Measurements from ENCODE around the gene LRMDA. TPM values are rescaled to one million over a fixed set of nuclear protein-coding genes. Genes with fewer than 3 reads are reported as not detected.

LRMDA gene
- total and polyA plus RNA-seq, 2 of the 8 experiments (the other 6 are each of a cell fraction or from before 2014, with no cell fraction given) = 0.86 to 2.8 TPM

DNA sequence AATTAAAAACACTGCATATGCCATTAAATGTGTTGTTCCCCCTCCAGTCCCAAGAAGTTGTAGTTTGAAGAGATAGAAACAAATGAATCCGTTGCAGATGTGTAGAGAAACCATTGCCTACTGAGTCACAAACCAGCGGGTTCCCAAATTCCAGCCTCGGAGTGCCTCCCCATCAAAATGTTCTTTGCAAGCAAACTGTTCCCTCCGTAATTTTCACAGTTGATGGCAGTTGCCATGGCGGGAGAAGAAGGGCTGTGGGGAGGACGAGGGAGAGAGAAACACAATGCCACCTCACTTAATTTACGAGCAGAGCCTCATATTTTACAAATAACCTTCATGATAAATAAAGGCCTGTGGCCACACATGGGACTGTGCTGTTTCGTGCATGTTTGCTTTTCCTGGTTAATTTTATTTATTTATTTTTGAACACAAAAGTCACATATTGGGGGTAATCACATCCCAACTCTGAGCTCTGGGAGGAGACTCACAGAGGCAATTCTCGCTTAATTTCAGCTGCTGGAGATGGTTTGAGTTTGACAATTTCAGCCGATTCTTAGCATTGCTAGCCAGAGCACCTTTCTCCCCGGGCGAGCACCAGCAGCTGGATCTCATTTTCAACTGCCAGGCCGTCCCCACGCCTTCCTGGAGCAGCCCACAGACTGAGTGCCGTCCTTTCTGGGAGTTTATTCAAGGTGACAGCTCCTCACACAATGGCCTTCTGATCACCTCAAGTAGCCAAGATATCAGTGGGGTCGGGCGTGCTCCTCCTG lies 1122.0 kb downstream of the LRMDA start (continued):
- TF ChIP-seq, protein P1, sequence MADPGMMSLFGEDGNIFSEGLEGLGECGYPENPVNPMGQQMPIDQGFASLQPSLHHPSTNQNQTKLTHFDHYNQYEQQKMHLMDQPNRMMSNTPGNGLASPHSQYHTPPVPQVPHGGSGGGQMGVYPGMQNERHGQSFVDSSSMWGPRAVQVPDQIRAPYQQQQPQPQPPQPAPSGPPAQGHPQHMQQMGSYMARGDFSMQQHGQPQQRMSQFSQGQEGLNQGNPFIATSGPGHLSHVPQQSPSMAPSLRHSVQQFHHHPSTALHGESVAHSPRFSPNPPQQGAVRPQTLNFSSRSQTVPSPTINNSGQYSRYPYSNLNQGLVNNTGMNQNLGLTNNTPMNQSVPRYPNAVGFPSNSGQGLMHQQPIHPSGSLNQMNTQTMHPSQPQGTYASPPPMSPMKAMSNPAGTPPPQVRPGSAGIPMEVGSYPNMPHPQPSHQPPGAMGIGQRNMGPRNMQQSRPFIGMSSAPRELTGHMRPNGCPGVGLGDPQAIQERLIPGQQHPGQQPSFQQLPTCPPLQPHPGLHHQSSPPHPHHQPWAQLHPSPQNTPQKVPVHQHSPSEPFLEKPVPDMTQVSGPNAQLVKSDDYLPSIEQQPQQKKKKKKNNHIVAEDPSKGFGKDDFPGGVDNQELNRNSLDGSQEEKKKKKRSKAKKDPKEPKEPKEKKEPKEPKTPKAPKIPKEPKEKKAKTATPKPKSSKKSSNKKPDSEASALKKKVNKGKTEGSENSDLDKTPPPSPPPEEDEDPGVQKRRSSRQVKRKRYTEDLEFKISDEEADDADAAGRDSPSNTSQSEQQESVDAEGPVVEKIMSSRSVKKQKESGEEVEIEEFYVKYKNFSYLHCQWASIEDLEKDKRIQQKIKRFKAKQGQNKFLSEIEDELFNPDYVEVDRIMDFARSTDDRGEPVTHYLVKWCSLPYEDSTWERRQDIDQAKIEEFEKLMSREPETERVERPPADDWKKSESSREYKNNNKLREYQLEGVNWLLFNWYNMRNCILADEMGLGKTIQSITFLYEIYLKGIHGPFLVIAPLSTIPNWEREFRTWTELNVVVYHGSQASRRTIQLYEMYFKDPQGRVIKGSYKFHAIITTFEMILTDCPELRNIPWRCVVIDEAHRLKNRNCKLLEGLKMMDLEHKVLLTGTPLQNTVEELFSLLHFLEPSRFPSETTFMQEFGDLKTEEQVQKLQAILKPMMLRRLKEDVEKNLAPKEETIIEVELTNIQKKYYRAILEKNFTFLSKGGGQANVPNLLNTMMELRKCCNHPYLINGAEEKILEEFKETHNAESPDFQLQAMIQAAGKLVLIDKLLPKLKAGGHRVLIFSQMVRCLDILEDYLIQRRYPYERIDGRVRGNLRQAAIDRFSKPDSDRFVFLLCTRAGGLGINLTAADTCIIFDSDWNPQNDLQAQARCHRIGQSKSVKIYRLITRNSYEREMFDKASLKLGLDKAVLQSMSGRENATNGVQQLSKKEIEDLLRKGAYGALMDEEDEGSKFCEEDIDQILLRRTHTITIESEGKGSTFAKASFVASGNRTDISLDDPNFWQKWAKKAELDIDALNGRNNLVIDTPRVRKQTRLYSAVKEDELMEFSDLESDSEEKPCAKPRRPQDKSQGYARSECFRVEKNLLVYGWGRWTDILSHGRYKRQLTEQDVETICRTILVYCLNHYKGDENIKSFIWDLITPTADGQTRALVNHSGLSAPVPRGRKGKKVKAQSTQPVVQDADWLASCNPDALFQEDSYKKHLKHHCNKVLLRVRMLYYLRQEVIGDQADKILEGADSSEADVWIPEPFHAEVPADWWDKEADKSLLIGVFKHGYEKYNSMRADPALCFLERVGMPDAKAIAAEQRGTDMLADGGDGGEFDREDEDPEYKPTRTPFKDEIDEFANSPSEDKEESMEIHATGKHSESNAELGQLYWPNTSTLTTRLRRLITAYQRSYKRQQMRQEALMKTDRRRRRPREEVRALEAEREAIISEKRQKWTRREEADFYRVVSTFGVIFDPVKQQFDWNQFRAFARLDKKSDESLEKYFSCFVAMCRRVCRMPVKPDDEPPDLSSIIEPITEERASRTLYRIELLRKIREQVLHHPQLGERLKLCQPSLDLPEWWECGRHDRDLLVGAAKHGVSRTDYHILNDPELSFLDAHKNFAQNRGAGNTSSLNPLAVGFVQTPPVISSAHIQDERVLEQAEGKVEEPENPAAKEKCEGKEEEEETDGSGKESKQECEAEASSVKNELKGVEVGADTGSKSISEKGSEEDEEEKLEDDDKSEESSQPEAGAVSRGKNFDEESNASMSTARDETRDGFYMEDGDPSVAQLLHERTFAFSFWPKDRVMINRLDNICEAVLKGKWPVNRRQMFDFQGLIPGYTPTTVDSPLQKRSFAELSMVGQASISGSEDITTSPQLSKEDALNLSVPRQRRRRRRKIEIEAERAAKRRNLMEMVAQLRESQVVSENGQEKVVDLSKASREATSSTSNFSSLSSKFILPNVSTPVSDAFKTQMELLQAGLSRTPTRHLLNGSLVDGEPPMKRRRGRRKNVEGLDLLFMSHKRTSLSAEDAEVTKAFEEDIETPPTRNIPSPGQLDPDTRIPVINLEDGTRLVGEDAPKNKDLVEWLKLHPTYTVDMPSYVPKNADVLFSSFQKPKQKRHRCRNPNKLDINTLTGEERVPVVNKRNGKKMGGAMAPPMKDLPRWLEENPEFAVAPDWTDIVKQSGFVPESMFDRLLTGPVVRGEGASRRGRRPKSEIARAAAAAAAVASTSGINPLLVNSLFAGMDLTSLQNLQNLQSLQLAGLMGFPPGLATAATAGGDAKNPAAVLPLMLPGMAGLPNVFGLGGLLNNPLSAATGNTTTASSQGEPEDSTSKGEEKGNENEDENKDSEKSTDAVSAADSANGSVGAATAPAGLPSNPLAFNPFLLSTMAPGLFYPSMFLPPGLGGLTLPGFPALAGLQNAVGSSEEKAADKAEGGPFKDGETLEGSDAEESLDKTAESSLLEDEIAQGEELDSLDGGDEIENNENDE (IDR thresholded peaks at IDR 0.05; ENCODE audit: insufficient replicate concordance, low read length) = no peak
- no peak for TF ChIP-seq POLR2AphosphoS5 (IDR thresholded peaks at IDR 0.05; ENCODE audit: low read depth, low read length)
